HG03060 (cell line): ENCODE results near the gene MOCS3.

Experiments
- ATAC-seq: cut with Tn5 transposase; IDR thresholded peaks from one replicate; pipeline ENCODE4 v1.9.1; 2021; ENCODE audit warnings: low read depth, moderate number of reproducible peaks; ENCODE audit not compliant: unreplicated experiment

The MOCS3 gene

DNA sequence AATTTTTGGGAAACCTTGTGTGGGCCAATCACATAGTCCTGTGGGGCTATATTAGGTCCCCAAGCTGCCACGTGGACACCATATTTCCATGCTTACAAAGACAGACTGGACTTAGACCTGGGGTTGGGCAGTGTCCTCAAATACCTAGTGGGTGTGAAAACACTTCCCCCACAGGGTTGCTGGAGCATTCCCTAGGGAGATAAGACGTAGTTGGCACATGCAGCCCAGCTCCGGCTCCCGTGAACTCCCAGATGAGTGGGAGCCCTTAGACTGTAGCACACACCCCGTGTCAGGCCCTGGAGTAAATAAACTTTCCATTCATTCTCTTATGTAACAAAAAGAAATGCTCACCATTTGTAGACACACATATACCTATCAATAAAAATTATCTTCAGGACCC, 50.1 kb downstream of the MOCS3 start:
- no peak for ATAC-seq

DNA sequence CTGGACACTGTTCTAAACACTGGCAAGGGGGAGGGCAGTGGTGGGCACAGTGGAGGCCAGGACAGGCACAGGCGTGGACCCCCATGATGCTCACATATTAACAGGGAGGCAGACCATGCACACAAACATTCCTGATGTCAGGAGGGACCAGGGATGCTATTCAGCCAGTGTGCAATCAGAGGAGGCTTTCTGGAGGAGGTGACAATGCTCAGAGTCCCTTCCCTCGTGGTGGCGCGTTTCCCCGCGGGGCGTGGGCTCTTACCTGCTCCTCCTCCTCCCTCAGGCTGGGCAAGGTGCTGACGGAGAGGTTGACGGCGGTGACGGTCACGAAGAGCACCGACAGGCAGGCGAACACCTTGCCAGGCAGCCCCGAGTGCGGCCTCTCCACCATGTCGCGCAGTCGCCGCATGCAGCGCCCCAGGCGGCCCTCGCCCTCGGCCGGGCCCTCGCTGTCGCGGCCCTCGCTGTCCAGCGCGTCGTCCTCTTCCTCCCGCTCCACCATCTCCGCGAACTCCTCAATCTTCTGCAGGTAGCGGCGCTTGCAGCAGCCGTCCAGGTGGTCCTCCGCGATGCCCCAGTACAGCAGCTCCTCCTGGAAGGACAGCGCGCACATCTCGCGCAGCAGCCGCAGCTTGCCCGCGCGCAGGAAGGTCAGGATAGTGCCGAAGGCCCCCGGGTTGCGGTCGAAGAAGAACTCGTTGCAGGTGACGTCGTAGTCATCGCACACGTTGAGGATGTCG, 50.9 kb downstream of the MOCS3 start:
- no peak for ATAC-seq

DNA sequence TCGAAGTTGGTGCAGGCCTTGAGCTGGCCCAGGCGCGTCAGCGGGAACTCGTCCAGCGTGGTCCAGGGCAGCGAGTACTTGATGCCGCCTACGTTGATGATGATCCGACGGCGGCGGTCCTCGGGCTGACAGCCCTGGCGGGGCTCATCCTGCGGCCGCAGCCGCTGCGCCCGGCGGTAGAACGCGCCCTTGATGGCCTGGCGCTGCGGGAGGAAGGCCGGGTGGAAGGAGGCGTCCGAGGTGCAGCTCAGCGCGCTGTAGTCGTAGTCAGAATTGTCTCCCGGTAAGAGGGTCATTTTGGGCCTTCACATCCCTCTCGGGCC, 51.4 kb downstream of the MOCS3 start:
- ATAC-seq, result no peak

DNA sequence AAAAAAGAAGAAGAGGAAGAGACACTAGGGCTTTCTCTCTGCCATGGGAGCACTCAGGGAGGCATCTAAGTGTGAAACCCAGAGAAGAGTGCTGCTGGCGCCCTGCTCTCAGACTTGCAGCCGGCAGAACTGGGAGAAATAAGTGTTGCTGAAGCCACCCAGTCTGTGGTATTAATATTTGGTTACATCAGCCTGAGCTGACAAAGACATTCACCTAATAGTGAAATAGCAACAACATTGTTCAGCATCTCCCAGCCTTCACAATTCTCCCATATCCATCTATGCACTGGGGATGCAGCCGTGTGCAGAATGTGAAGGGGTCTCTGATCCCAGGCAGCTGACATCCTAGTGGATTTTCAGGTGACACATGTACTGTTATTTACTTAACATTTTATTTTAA, 52.3 kb downstream of the MOCS3 start:
- no peak for ATAC-seq

DNA sequence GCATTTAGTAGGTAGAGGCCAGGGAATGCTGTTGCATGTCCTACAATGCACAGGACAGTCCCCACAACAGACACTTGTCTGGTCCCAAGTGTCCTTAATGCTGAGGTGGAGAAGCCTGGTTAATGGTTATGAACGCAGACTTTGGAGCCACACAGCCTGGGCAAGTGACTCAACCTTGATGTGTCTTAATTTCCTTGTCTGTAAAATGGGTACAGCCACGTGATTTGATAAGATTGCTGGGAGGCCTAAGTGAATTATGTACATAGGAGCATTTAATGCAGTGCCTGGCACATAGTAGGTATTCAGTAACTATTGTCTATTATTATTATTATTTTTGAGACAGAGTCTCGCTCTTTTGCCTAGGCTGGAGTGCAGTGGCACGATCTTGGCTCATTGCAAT, 52.9 kb downstream of the MOCS3 start:
- ATAC-seq, result no peak

DNA sequence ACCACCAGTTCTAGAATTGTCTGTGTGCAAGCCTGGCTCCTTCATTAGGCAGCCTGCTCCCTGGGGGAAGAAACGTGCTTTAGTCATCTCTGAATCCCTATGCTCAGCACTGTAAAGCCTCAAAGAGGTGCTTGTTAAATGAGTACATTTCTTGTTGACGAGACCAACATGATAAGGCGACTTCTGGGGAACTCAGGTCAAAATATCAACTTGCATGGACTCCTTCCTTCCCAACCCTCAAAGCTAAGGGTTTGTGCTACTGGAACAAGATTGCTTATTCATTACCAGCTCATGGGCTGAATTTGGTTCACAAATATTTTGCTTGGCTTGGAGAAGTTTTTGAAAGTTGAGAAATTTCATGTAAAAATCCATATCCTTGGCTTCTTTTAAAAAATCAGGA, 53.7 kb downstream of the MOCS3 start:
- ATAC-seq, result no peak
